Gastrocnemius medialis (tissue), 4 donors: Measurements from ENCODE around the gene PADI3.

Source experiments
- POLR2A ChIP-seq, 2 donors: fragments of 450-650 bp; IDR thresholded peaks; one replicate each; pipeline ENCODE4 v1.6.1; 2017; ENCODE audit warnings: antibody characterized with exemption in 2 of 2, mild to moderate bottlenecking in 2 of 2, moderate library complexity in 2 of 2
- TF ChIP-seq, protein P1 (sequence below), 5 experiments: fragments of 450-650 bp in 3 of 5; fragments of 200-600 bp in 2 of 5; sonication (generic) in 2 of 5; IDR thresholded peaks in 4 of 5; conservative IDR thresholded peaks in 1 of 5; 1 replicate in 4 of 5; 2 replicates in 1 of 5; pipeline ENCODE4 v1.5.1; 2016 to 2019; ENCODE audit warnings: antibody characterized with exemption in 5 of 5, mild to moderate bottlenecking in 3 of 5, moderate library complexity in 3 of 5

DNA sequence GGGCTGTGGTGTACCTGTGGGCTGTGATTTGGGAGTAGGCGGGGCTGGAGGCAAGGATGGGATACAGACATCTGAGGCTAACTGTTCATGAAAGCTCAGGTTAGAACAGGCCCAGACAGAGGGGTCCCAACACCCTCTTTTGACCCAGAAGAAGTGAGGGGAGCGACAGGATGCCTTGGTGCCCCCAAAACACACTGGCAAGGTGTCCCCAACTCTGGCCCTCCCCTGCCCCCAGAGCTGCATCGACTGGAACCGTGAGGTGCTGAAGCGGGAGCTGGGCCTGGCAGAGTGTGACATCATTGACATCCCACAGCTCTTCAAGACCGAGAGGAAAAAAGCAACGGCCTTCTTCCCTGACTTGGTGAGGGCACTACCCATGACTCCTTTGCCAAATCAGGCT lies 31.5 kb downstream of the PADI3 start:
- TF ChIP-seq, protein P1, sequence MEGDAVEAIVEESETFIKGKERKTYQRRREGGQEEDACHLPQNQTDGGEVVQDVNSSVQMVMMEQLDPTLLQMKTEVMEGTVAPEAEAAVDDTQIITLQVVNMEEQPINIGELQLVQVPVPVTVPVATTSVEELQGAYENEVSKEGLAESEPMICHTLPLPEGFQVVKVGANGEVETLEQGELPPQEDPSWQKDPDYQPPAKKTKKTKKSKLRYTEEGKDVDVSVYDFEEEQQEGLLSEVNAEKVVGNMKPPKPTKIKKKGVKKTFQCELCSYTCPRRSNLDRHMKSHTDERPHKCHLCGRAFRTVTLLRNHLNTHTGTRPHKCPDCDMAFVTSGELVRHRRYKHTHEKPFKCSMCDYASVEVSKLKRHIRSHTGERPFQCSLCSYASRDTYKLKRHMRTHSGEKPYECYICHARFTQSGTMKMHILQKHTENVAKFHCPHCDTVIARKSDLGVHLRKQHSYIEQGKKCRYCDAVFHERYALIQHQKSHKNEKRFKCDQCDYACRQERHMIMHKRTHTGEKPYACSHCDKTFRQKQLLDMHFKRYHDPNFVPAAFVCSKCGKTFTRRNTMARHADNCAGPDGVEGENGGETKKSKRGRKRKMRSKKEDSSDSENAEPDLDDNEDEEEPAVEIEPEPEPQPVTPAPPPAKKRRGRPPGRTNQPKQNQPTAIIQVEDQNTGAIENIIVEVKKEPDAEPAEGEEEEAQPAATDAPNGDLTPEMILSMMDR (IDR thresholded peaks at IDR 0.05 in 4 of 5, conservative IDR thresholded peaks at IDR 0.05 in 1 of 5) = no peak
- no peak for TF ChIP-seq POLR2A (IDR thresholded peaks at IDR 0.05)
